ENCODE results near the gene EIF1AD. TPM values are rescaled to one million over a fixed set of nuclear protein-coding genes. Genes with fewer than 3 reads are reported as not detected.
A peak's percentile ranks its signal among the peaks of the same experiment; 100 is the strongest.

EIF1AD gene
- total RNA-seq, 3 donors from 2014 or later (not counting 1 experiment from before 2014, with no cell fraction given): 49.9 to 74.2 (median 62.8) TPM

DNA sequence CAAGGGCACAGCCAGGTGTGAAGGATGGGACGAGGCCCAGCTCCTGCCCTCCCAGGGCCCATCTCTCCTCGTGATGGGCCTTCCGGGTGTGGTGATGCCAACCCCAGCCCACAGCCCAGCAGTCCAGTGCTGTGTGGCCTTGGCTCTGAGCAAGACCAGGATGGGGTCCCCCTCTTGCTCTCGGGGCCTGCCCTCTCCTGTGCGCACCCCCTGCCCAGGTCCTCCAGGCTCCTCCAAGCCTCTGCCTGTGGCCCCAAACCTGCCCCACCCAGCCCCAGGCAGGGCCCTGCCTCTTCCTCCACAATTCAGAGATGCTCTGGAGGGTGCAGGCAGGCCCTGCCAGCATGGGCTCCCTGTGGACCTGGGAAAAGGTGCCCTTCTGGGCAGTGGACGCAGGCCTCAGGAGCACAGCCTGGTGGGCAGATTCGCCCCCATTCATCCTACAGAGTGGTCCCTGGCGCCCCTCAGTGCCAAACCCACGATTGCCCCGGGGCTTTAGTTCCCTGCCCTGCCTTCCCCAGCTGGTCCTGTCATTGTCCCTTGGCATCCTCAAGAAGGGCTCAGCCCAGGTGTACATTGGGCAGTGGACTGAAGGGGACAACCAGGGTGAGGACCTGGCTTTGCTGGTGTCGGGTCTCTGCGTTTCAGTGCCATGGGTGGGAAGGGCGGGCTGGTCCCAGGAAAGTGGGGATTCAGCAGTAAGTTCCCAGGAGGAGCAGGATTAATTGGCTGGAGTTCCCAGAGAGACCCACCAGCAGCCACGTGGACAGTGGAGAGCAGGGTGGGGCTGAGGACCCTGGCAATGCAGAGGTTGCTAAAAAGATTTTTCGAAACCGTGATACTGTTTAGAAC is 19.8 kb downstream of the EIF1AD start:
- Mint-ChIP-seq H3K4me1 (peaks cover 2 to 3% of the 10 kb centered on the region in 2 donors), H3K9me3 (no peaks in the 10 kb centered on the region), H3K4me3 (no peak overlapping the region), H3K36me3 (no peaks in the 10 kb centered on the region), H3K27me3 (ENCODE audit: low read depth in 2 of 2) (no peaks in the 10 kb centered on the region), H3K27ac (no peak overlapping the region)
- Histone ChIP-seq H3K27me3 (ENCODE audit: control insufficient read depth, insufficient read depth, low read length) (no peaks in the 10 kb centered on the region), H3K36me3 (ENCODE audit: control insufficient read depth, insufficient read depth, low read length) (peaks cover 20% of the 10 kb centered on the region), H3K4me3 (ENCODE audit: low read length) (no peak overlapping the region), H3K27ac (ENCODE audit: low read length) (no peak overlapping the region), H3K9me3 (ENCODE audit: control insufficient read depth, insufficient read depth, low read length) (no peaks in the 10 kb centered on the region), H3K4me1 (ENCODE audit: control insufficient read depth, insufficient read depth, low read length) (no peaks in the 10 kb centered on the region)
- TF ChIP-seq CTCF (IDR thresholded peaks at IDR 0.05): no peak
- ATAC-seq (peak in 1 of 3 donors; percentile 16), DNase-seq (no peak)
- 86% methylated on average over 16 of the region's 16 CpGs for WGBS (ENCODE audit: insufficient coverage)
- intact Hi-C loops (cut with micrococcal nuclease): loop anchor here (10.0 kb wide), 1 partner anchor 437 kb away; no protein-coding TSS in a partner anchor

- Mint-ChIP-seq H3K27me3 (ENCODE audit: low read depth in 2 of 2) (no peaks in the 10 kb centered on the region), H3K4me3 (no peak overlapping the region), H3K36me3 (no peaks in the 10 kb centered on the region), H3K27ac (no peak overlapping the region), H3K9me3 (no peaks in the 10 kb centered on the region), H3K4me1 (peaks cover 10 to 12% of the 10 kb centered on the region in 2 donors)
- Histone ChIP-seq H3K36me3 (ENCODE audit: control insufficient read depth, insufficient read depth, low read length) (peaks cover 29% of the 10 kb centered on the region), H3K9me3 (ENCODE audit: control insufficient read depth, insufficient read depth, low read length) (no peaks in the 10 kb centered on the region), H3K4me3 (ENCODE audit: low read length) (no peak overlapping the region), H3K27ac (ENCODE audit: low read length) (no peak overlapping the region), H3K27me3 (ENCODE audit: control insufficient read depth, insufficient read depth, low read length) (no peaks in the 10 kb centered on the region), H3K4me1 (ENCODE audit: control insufficient read depth, insufficient read depth, low read length) (peaks cover 10% of the 10 kb centered on the region)
- ATAC-seq: peak in 1 of 3 donors; percentile 5
- no peak for DNase-seq
- intact Hi-C loops (cut with micrococcal nuclease): loop anchor here (10.0 kb wide), 1 partner anchor 436 kb away; no protein-coding TSS in a partner anchor
- no peak for TF ChIP-seq CTCF (IDR thresholded peaks at IDR 0.05)
- WGBS (ENCODE audit: insufficient coverage): 90% methylated on average over 12 of the region's 12 CpGs
Measured at GRCh38 chr11:65981101-65981740, 20.7 kb downstream of the EIF1AD start.

- DNase-seq (no peak), ATAC-seq (no peak)
- intact Hi-C loops (cut with micrococcal nuclease): no loop called here
- Mint-ChIP-seq H3K9me3 (no peaks in the 10 kb centered on the region), H3K27me3 (ENCODE audit: low read depth in 2 of 2) (no peaks in the 10 kb centered on the region), H3K4me3 (no peak overlapping the region), H3K36me3 (no peaks in the 10 kb centered on the region), H3K4me1 (peaks cover 19 to 21% of the 10 kb centered on the region in 2 donors), H3K27ac (no peak overlapping the region)
- H3K4me1 ChIP-seq (ENCODE audit: control insufficient read depth, insufficient read depth, low read length): peaks cover 15% of the 10 kb centered on the region
- no peak overlapping the region for H3K4me3 ChIP-seq (ENCODE audit: low read length)
- no peaks in the 10 kb centered on the region for H3K9me3 ChIP-seq (ENCODE audit: control insufficient read depth, insufficient read depth, low read length)
- no peak overlapping the region for H3K27ac ChIP-seq (ENCODE audit: low read length)
- H3K27me3 ChIP-seq (ENCODE audit: control insufficient read depth, insufficient read depth, low read length): no peaks in the 10 kb centered on the region
- H3K36me3 ChIP-seq (ENCODE audit: control insufficient read depth, insufficient read depth, low read length): peaks cover 29% of the 10 kb centered on the region
- TF ChIP-seq CTCF (IDR thresholded peaks at IDR 0.05): no peak
- WGBS (ENCODE audit: insufficient coverage): 89% methylated on average over 10 of the region's 10 CpGs
Measured at GRCh38 chr11:65979261-65979759, 22.6 kb downstream of the EIF1AD start.

Measured in natural killer cell (primary cell).